HEK293 (cell line): ENCODE data around the gene IGF1R.

Experiments
- CTCF ChIA-PET: fragments of 350-600 bp; formaldehyde crosslinking; extraction: SDS; loops from one replicate; lab custom pipeline; 2021; ENCODE audit warnings: antibody characterized with exemption; lab: Yijun Ruan, JAX
- POLR2A ChIA-PET: fragments of 300-600 bp; formaldehyde crosslinking; extraction: SDS; loops from one replicate; lab custom pipeline; 2020; ENCODE audit warnings: antibody characterized with exemption, inconsistent platforms; lab: Yijun Ruan, JAX
- H3K27ac ChIP-seq: fragments of 200-500 bp; sonication (Bioruptor generic); 2 replicates; pipeline ENCODE4 v1.5.1; 2014; ENCODE audit warnings: low read depth, low read length, control low read depth, inconsistent platforms; ENCODE audit errors: extremely low read depth
- H3K36me3 ChIP-seq, 2 experiments: fragments of 200-500 bp in 1 of 2; sonication (Bioruptor generic) in 1 of 2; 1 replicate in 1 of 2; 2 replicates in 1 of 2; pipeline ENCODE4 v1.5.1; 2014 to 2017; ENCODE audit warnings: inconsistent platforms in 2 of 2, low read length in 2 of 2; ENCODE audit not compliant: control insufficient read depth in 2 of 2, insufficient read depth in 1 of 2
- H3K4me1 ChIP-seq: fragments of 200-500 bp; sonication (Bioruptor generic); 2 replicates; pipeline ENCODE4 v1.5.1; 2014; ENCODE audit warnings: mild to moderate bottlenecking, low read length, inconsistent platforms; ENCODE audit not compliant: control insufficient read depth, insufficient read depth
- H3K4me3 ChIP-seq: 2 replicates; pipeline ENCODE4 v1.5.1; 2011; ENCODE audit warnings: low read depth, mild to moderate bottlenecking, control low read depth, low read length, moderate library complexity
- H3K9me3 ChIP-seq: fragments of 200-500 bp; sonication (Bioruptor generic); 2 replicates; pipeline ENCODE4 v1.5.1; 2014; ENCODE audit warnings: low read depth, low read length, inconsistent platforms; ENCODE audit not compliant: control insufficient read depth, insufficient read depth
- EGR2 ChIP-seq: fragments of 450-650 bp; formaldehyde crosslinking; IDR thresholded peaks from 2 replicates; pipeline ENCODE4 v1.5.1; 2016; ENCODE audit warnings: low read depth, missing biosample characterization, missing genetic modification characterization
- HOXC10 ChIP-seq: sonication (generic); formaldehyde crosslinking; IDR thresholded peaks from 2 replicates; pipeline ENCODE4 v1.8.1; 2023; ENCODE audit warnings: mild to moderate bottlenecking, missing genetic modification reagents
- PATZ1 ChIP-seq: fragments of 450-650 bp; formaldehyde crosslinking; IDR thresholded peaks from 2 replicates; pipeline ENCODE4 v1.5.1; 2016; ENCODE audit warnings: missing biosample characterization, missing genetic modification characterization
- TRIM28 ChIP-seq: IDR thresholded peaks from 2 replicates; pipeline ENCODE4 v1.6.1; 2011; ENCODE audit warnings: low read length, control low read depth, borderline replicate concordance
- WT1 ChIP-seq: fragments of 450-650 bp; formaldehyde crosslinking; IDR thresholded peaks from 2 replicates; pipeline ENCODE4 v1.5.1; 2016; ENCODE audit warnings: missing biosample characterization, missing genetic modification characterization
- ZBTB1 ChIP-seq: fragments of 450-650 bp; formaldehyde crosslinking; IDR thresholded peaks from 2 replicates; pipeline ENCODE4 v1.5.1; 2016; ENCODE audit warnings: missing biosample characterization, missing genetic modification characterization
- ZNF10 ChIP-seq: fragments of 450-650 bp; formaldehyde crosslinking; IDR thresholded peaks from 2 replicates; pipeline ENCODE4 v1.5.1; 2017; ENCODE audit warnings: missing biosample characterization, missing genetic modification characterization
- ZNF138 ChIP-seq: fragments of 450-650 bp; formaldehyde crosslinking; IDR thresholded peaks from 2 replicates; pipeline ENCODE4 v1.5.1; 2016; ENCODE audit warnings: missing biosample characterization, missing genetic modification characterization, borderline replicate concordance
- ZNF174 ChIP-seq: fragments of 450-650 bp; formaldehyde crosslinking; IDR thresholded peaks from 2 replicates; pipeline ENCODE4 v1.5.0; 2017; ENCODE audit warnings: missing biosample characterization, mild to moderate bottlenecking, missing genetic modification characterization
- ZNF184 ChIP-seq: fragments of 450-650 bp; IDR thresholded peaks from 2 replicates; pipeline ENCODE4 v1.5.1; 2018; ENCODE audit warnings: missing biosample characterization, mild to moderate bottlenecking, missing genetic modification characterization
- ZNF350 ChIP-seq: fragments of 450-650 bp; formaldehyde crosslinking; IDR thresholded peaks from 2 replicates; pipeline ENCODE4 v1.5.0; 2017; ENCODE audit warnings: missing biosample characterization, mild to moderate bottlenecking, missing genetic modification characterization
- ZNF530 ChIP-seq: fragments of 450-650 bp; formaldehyde crosslinking; IDR thresholded peaks from 2 replicates; pipeline ENCODE4 v1.5.1; 2016; ENCODE audit warnings: low read depth, missing biosample characterization, missing genetic modification characterization
- ZNF596 ChIP-seq: fragments of 450-650 bp; IDR thresholded peaks from 2 replicates; pipeline ENCODE4 v1.5.0; 2018; ENCODE audit warnings: missing biosample characterization, mild to moderate bottlenecking, missing genetic modification characterization, moderate library complexity
- TF ChIP-seq, protein P1 (sequence below): fragments of 450-650 bp; formaldehyde crosslinking; IDR thresholded peaks from 2 replicates; pipeline ENCODE4 v1.5.1; 2017; ENCODE audit warnings: missing biosample characterization, missing genetic modification characterization
- TF ChIP-seq, protein P2 (sequence below): fragments of 450-650 bp; formaldehyde crosslinking; conservative IDR thresholded peaks from 2 replicates; pipeline ENCODE4 v1.5.1; 2016; ENCODE audit warnings: low read depth, missing biosample characterization, missing genetic modification characterization

The IGF1R gene

DNA sequence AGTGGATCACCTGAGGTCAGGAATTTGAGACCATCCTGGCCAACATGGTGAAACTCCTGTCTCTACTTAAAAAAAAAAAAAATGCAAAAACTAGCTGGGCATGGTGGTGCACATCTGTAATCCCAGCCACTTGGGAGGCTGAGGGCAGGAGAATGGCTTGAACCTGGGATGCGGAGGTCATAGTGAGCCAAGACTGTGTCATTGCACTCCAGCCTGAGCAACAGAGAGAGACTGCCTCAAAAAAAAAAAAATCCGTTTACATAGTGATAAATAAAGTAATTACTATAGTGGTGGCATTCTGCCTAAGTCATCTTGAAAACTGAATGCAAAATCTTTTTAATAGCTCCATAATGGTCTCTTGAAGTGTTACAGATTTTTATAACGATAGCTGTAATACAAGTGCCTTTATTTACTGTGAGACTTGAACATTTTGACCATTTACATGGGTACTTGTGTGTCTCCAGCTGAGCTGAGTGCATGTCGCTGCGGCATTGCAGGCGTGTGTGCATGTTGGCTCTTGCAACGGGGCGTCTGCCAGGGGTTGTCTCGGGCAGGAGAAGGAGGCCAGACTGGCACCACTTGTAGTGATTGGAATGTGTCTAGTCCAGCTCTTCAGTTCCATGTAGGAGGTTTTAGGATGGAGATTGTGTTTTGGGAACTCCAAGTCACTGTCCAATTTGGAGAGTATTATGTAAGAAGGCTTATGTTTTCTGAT, 111.9 kb downstream of the IGF1R start (continued):
- TF ChIP-seq ZNF530 (tag by site-specific recombination), result no peak
- TF ChIP-seq PATZ1 (tag by site-specific recombination), result no peak
- TF ChIP-seq ZNF596 (tag by site-specific recombination), result no peak
- TF ChIP-seq, protein P1, sequence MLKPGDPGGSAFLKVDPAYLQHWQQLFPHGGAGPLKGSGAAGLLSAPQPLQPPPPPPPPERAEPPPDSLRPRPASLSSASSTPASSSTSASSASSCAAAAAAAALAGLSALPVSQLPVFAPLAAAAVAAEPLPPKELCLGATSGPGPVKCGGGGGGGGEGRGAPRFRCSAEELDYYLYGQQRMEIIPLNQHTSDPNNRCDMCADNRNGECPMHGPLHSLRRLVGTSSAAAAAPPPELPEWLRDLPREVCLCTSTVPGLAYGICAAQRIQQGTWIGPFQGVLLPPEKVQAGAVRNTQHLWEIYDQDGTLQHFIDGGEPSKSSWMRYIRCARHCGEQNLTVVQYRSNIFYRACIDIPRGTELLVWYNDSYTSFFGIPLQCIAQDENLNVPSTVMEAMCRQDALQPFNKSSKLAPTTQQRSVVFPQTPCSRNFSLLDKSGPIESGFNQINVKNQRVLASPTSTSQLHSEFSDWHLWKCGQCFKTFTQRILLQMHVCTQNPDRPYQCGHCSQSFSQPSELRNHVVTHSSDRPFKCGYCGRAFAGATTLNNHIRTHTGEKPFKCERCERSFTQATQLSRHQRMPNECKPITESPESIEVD (tag by site-specific recombination), result peak; percentile 72
- no peak for TF ChIP-seq WT1 (tag by site-specific recombination)
- TF ChIP-seq HOXC10 (CRISPR knock-in tag), result no peak

DNA sequence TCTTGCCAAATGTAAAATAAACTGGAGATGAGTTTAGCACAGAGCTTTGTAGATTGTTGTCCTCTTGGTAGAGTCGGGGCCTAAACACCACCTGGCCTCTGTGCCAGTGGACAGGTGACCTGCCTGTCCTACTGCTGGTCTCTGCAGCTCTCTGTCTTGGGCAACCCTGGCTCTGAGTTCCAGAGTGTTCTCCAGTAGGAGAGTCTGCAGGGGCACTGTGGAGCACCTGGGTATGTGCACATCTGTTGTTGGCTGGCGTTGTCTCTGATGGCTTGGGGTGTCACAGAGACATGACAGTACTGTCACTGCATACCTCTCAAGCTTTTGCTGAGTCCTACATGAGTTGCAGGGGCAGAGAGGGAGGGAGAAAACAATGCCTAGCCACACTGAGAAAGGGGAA, 112.6 kb downstream of the IGF1R start:
- ChIA-PET CTCF (interaction anchor here (0.7 to 1.6 kb wide), 5 partner anchors 11 to 90 kb away, joined by 3 to 7 read pairs (median 4); no protein-coding TSS in a partner anchor), POLR2A (no interaction called here)
- H3K4me3 ChIP-seq, result no peak overlapping the region
- TF ChIP-seq EGR2 (tag by site-specific recombination) (no peak), TRIM28 (peak; percentile 37; the same call in 1 of the 2 replicates), ZNF184 (tag by site-specific recombination) (no peak), ZNF174 (tag by site-specific recombination) (no peak), ZNF138 (no peak), ZBTB1 (tag by site-specific recombination) (no peak)
- H3K36me3 ChIP-seq, result no peaks in the 10 kb centered on the region; a peak in 1 of 3 replicates
- no peak overlapping the region for H3K27ac ChIP-seq
- no peaks in the 10 kb centered on the region for H3K9me3 ChIP-seq
- H3K4me1 ChIP-seq, result peaks cover 20% of the 10 kb centered on the region

GRCh38 chr15:98763179-98763578, 114.8 kb downstream of the IGF1R start:
- H3K4me3 ChIP-seq, result no peak overlapping the region
- no peaks in the 10 kb centered on the region for H3K9me3 ChIP-seq
- no peak overlapping the region for H3K27ac ChIP-seq
- ChIA-PET CTCF (interaction anchor here (0.6 to 0.7 kb wide), 2 partner anchors 12 to 93 kb away, joined by 4 to 5 read pairs; no protein-coding TSS in a partner anchor), POLR2A (no interaction called here)
- TF ChIP-seq, protein P2, sequence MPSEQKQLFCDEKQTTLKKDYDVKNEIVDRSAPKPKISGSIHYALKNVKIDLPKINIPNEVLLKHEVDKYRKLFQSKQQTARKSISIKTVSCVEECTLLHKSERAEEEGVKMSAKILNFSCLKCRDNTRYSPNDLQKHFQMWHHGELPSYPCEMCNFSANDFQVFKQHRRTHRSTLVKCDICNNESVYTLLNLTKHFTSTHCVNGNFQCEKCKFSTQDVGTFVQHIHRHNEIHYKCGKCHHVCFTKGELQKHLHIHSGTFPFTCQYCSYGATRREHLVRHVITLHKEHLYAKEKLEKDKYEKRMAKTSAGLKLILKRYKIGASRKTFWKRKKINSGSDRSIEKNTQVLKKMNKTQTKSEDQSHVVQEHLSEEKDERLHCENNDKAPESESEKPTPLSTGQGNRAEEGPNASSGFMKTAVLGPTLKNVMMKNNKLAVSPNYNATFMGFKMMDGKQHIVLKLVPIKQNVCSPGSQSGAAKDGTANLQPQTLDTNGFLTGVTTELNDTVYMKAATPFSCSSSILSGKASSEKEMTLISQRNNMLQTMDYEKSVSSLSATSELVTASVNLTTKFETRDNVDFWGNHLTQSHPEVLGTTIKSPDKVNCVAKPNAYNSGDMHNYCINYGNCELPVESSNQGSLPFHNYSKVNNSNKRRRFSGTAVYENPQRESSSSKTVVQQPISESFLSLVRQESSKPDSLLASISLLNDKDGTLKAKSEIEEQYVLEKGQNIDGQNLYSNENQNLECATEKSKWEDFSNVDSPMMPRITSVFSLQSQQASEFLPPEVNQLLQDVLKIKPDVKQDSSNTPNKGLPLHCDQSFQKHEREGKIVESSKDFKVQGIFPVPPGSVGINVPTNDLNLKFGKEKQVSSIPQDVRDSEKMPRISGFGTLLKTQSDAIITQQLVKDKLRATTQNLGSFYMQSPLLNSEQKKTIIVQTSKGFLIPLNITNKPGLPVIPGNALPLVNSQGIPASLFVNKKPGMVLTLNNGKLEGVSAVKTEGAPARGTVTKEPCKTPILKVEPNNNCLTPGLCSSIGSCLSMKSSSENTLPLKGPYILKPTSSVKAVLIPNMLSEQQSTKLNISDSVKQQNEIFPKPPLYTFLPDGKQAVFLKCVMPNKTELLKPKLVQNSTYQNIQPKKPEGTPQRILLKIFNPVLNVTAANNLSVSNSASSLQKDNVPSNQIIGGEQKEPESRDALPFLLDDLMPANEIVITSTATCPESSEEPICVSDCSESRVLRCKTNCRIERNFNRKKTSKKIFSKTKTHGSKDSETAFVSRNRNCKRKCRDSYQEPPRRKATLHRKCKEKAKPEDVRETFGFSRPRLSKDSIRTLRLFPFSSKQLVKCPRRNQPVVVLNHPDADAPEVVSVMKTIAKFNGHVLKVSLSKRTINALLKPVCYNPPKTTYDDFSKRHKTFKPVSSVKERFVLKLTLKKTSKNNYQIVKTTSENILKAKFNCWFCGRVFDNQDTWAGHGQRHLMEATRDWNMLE (tag by site-specific recombination), result no peak
- TF ChIP-seq, protein P1 (tag by site-specific recombination), result peak; percentile 63
- no peak for TF ChIP-seq ZNF350 (tag by site-specific recombination)
- peak; percentile 74; the same call in 1 of the 2 replicates for TF ChIP-seq ZNF10 (tag by site-specific recombination)
- H3K36me3 ChIP-seq, result no peaks in the 10 kb centered on the region; a peak in 1 of 3 replicates
- peaks cover 20% of the 10 kb centered on the region for H3K4me1 ChIP-seq
